Measurements from ENCODE around the gene PRIM2. TPM values are rescaled to one million over a fixed set of nuclear protein-coding genes. Genes with fewer than 3 reads are reported as not detected.
A peak's percentile ranks its signal among the peaks of the same experiment; 100 is the strongest.
"Not testable (repeated sequence)": the region's sequence is repeated elsewhere in the genome, so short reads cannot be mapped to it uniquely, and the experiment has no call there.

Gene PRIM2
- total and polyA plus RNA-seq, 2 of the 8 experiments (the other 6 are each of a cell fraction or from before 2014, with no cell fraction given) = 20.8 to 46.8 TPM

DNA sequence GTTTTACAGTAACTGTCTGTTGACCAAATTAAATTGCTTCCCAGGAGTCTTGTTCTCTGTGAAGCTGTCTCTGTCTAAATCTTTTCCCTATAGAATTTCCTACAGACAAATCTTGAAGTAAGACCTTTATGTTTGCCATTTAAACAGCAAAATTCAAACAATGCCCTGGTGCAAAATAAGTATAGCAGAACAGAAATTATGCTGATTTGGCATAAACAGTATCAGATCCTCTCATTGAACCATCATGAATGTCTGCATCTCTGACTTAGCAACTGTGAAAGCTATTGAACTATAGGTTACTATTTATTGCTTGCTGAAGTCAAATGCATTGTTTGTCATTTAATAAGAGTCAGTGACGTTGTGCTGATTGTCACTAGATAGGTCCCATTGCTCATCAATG lies 123.3 kb downstream of the PRIM2 start:
- H4K8ac ChIP-seq (ENCODE audit: extremely low read depth, insufficient read depth, low read length); H4K5ac ChIP-seq (ENCODE audit: insufficient read length, low read depth, low read length); H3K4me1 ChIP-seq (replicated peaks in 1 of 4; ENCODE audit: control insufficient read depth in 3 of 4, insufficient read depth in 4 of 4, low read length in 3 of 4); FAIRE-seq; POLR2A ChIA-PET (ENCODE audit: partially characterized antibody); H3K79me1 ChIP-seq (ENCODE audit: low read depth, low read length); H3K36me3 ChIP-seq (ENCODE audit: control insufficient read depth in 2 of 4, insufficient read depth in 4 of 4, low read length in 3 of 4); H3K27me3 ChIP-seq (replicated peaks in 1 of 4; ENCODE audit: control insufficient read depth in 3 of 4, extremely low read depth in 1 of 4, insufficient read depth in 3 of 4, low read length in 3 of 4); H3K4me3 ChIP-seq (ENCODE audit: extremely low read depth in 1 of 4, insufficient read depth in 2 of 4, low read depth in 3 of 4, low read length in 4 of 4); H4K20me1 ChIP-seq (replicated peaks in 1 of 2; ENCODE audit: control insufficient read depth in 1 of 2, insufficient read depth in 2 of 2, low read length in 2 of 2); H3K4ac ChIP-seq (replicated peaks; ENCODE audit: insufficient read length, low read depth, low read length); H3K9me3 ChIP-seq (ENCODE audit: insufficient read depth in 2 of 2, low read depth in 1 of 2, low read length in 1 of 2); H3K14ac ChIP-seq (ENCODE audit: insufficient read length); H3K23ac ChIP-seq (ENCODE audit: insufficient read length); H2BK20ac ChIP-seq (ENCODE audit: low read length); H2AFZ ChIP-seq (ENCODE audit: low read length); DNase-seq (ENCODE audit: low read depth in 1 of 2, low spot score in 2 of 2); H3K56ac ChIP-seq (replicated peaks; ENCODE audit: insufficient read length, low read depth, low read length); H3K27ac ChIP-seq (ENCODE audit: low read depth, low read length); H2BK12ac ChIP-seq (ENCODE audit: low read depth, low read length); H4K91ac ChIP-seq (replicated peaks; ENCODE audit: insufficient read length, low read length); H3K9ac ChIP-seq (replicated peaks in 1 of 4; ENCODE audit: extremely low read depth in 1 of 4, low read depth in 3 of 4, low read length in 3 of 4); H2BK15ac ChIP-seq (ENCODE audit: low read length); H2BK120ac ChIP-seq (replicated peaks; ENCODE audit: low read depth, low read length); CTCF ChIA-PET (ENCODE audit: partially characterized antibody); H3K4me2 ChIP-seq (ENCODE audit: insufficient read depth in 1 of 2, low read depth in 2 of 2, low read length in 2 of 2); H2AK5ac ChIP-seq (ENCODE audit: low read depth, low read length); H3K23me2 ChIP-seq (ENCODE audit: low read depth, low read length); H2BK5ac ChIP-seq (ENCODE audit: low read depth, low read length): not testable (repeated sequence)
- H3K18ac ChIP-seq (ENCODE audit: extremely low read depth, low read length) = peak overlapping the region; percentile 48; the same call in 1 of the 2 replicates
- TF ChIP-seq MAFK (IDR thresholded peaks at IDR 0.05; ENCODE audit: low read depth, low read length) = peak; percentile 23; the same call in 1 of the 2 replicates
- WGBS, 2 experiments (ENCODE audit: extremely low coverage in 1 of 2, insufficient coverage in 1 of 2, insufficient read length in 1 of 2, insufficient replicate concordance in 2 of 2, low coverage in 1 of 2, low lambda C conversion rate in 2 of 2, missing lambda C conversion rate in 1 of 2) = 61% methylated on average over 1 of the region's 1 CpG; no CpG with 5 or more reads in 1 of the 2 experiments
- peaks cover 0 to 14% of the 10 kb centered on the region in 2 experiments; a peak in 2 of 4 replicates for H3K79me2 ChIP-seq (ENCODE audit: control insufficient read depth in 1 of 2, insufficient read depth in 2 of 2, low read length in 2 of 2)

- H3K36me3 ChIP-seq (ENCODE audit: control insufficient read depth in 2 of 4, insufficient read depth in 4 of 4, low read length in 3 of 4); H3K27me3 ChIP-seq (replicated peaks in 1 of 4; ENCODE audit: control insufficient read depth in 3 of 4, extremely low read depth in 1 of 4, insufficient read depth in 3 of 4, low read length in 3 of 4); H3K18ac ChIP-seq (ENCODE audit: extremely low read depth, low read length); H4K8ac ChIP-seq (ENCODE audit: extremely low read depth, insufficient read depth, low read length); H3K4me1 ChIP-seq (replicated peaks in 1 of 4; ENCODE audit: control insufficient read depth in 3 of 4, insufficient read depth in 4 of 4, low read length in 3 of 4); H3K4me3 ChIP-seq (ENCODE audit: extremely low read depth in 1 of 4, insufficient read depth in 2 of 4, low read depth in 3 of 4, low read length in 4 of 4); H2BK15ac ChIP-seq (ENCODE audit: low read length); CTCF ChIA-PET (ENCODE audit: partially characterized antibody); H3K56ac ChIP-seq (replicated peaks; ENCODE audit: insufficient read length, low read depth, low read length); FAIRE-seq; H3K9ac ChIP-seq (replicated peaks in 1 of 4; ENCODE audit: extremely low read depth in 1 of 4, low read depth in 3 of 4, low read length in 3 of 4); H3K23me2 ChIP-seq (ENCODE audit: low read depth, low read length); H2BK20ac ChIP-seq (ENCODE audit: low read length); H2AK5ac ChIP-seq (ENCODE audit: low read depth, low read length); H4K91ac ChIP-seq (replicated peaks; ENCODE audit: insufficient read length, low read length); H2BK12ac ChIP-seq (ENCODE audit: low read depth, low read length); DNase-seq (ENCODE audit: low read depth in 1 of 2, low spot score in 2 of 2); H4K20me1 ChIP-seq (replicated peaks in 1 of 2; ENCODE audit: control insufficient read depth in 1 of 2, insufficient read depth in 2 of 2, low read length in 2 of 2); H3K23ac ChIP-seq (ENCODE audit: insufficient read length); H2BK120ac ChIP-seq (replicated peaks; ENCODE audit: low read depth, low read length); H3K79me1 ChIP-seq (ENCODE audit: low read depth, low read length); H3K4me2 ChIP-seq (ENCODE audit: insufficient read depth in 1 of 2, low read depth in 2 of 2, low read length in 2 of 2); H2AFZ ChIP-seq (ENCODE audit: low read length); H3K27ac ChIP-seq (ENCODE audit: low read depth, low read length); H3K4ac ChIP-seq (replicated peaks; ENCODE audit: insufficient read length, low read depth, low read length); H2BK5ac ChIP-seq (ENCODE audit: low read depth, low read length); H4K5ac ChIP-seq (ENCODE audit: insufficient read length, low read depth, low read length); POLR2A ChIA-PET (ENCODE audit: partially characterized antibody); H3K14ac ChIP-seq (ENCODE audit: insufficient read length); H3K9me3 ChIP-seq (ENCODE audit: insufficient read depth in 2 of 2, low read depth in 1 of 2, low read length in 1 of 2): not testable (repeated sequence)
- peaks cover 0 to 14% of the 10 kb centered on the region in 2 experiments; a peak in 2 of 4 replicates for H3K79me2 ChIP-seq (ENCODE audit: control insufficient read depth in 1 of 2, insufficient read depth in 2 of 2, low read length in 2 of 2)
Observed at GRCh38 chr6:57442133-57442532, 124.7 kb downstream of the PRIM2 start.

Measured in H1 (cell line).